Measurements from ENCODE around the gene C4A.
"Not testable (repeated sequence)": the region's sequence is repeated elsewhere in the genome, so short reads cannot be mapped to it uniquely, and the experiment has no call there.

The C4A gene

GRCh38 chr6:32037136-32037535 is 55.3 kb downstream of the C4A start:
- not testable (repeated sequence) for DNase-seq

- not testable (repeated sequence) for DNase-seq
These were observed 56.0 kb downstream of the C4A start, which contains the start of gene CYP21A2 for GRCh38 chr6:32037598-32038524. Gene CYP21A2 (plus strand): TSS chr6:32038415. CDS start chr6:32038423, 8 bp downstream.

GRCh38 chr6:32038878-32039277 is 57.0 kb downstream of the C4A start:
- DNase-seq = not testable (repeated sequence)

GRCh38 chr6:32039321-32040274 is 57.7 kb downstream of the C4A start:
- DNase-seq = not testable (repeated sequence)

- DNase-seq = not testable (repeated sequence)
These were observed 58.6 kb downstream of the C4A start for GRCh38 chr6:32040299-32041049.

- DNase-seq = not testable (repeated sequence)
These were observed 59.1 kb downstream of the C4A start for GRCh38 chr6:32041050-32041321.

- DNase-seq = not testable (repeated sequence)
These were observed 59.5 kb downstream of the C4A start for GRCh38 chr6:32041385-32041784.

GRCh38 chr6:32042276-32042675 is 60.4 kb downstream of the C4A start:
- DNase-seq = not testable (repeated sequence)

GRCh38 chr6:32043589-32044380 is 61.9 kb downstream of the C4A start:
- DNase-seq = not testable (repeated sequence)

GRCh38 chr6:32044916-32045315 is 63.1 kb downstream of the C4A start:
- DNase-seq = not testable (repeated sequence)

- DNase-seq = no peak
These were observed 64.1 kb downstream of the C4A start for GRCh38 chr6:32045811-32046449.

- no peak for DNase-seq
These were observed 64.7 kb downstream of the C4A start for GRCh38 chr6:32046450-32047083.

- DNase-seq = no peak
These were observed 65.2 kb downstream of the C4A start for GRCh38 chr6:32047084-32047478.

- no peak for DNase-seq
These were observed 65.6 kb downstream of the C4A start for GRCh38 chr6:32047539-32047854.

- peak; percentile 40 to 68 for DNase-seq
These were observed 66.3 kb downstream of the C4A start for GRCh38 chr6:32047855-32048766.

- not testable (repeated sequence) for DNase-seq
These were observed 67.3 kb downstream of the C4A start for GRCh38 chr6:32049149-32049548.

GRCh38 chr6:32049736-32050135 is 67.9 kb downstream of the C4A start:
- not testable (repeated sequence) for DNase-seq

- DNase-seq = no peak
These were observed 68.7 kb downstream of the C4A start for GRCh38 chr6:32050562-32050961.

All from stimulated activated CD4-positive, alpha-beta T cell treated with anti-CD3 and anti-CD28 coated beads, Interleukin-4, amount 100 ng/mL, for 4 hours (primary cell).